HG03432 (cell line): Measurements from ENCODE around the gene ALDH3B1.

Experiments used
- ATAC-seq: cut with Tn5 transposase; IDR thresholded peaks from one replicate; pipeline ENCODE4 v1.9.1; 2021; ENCODE audit warnings: mild to moderate bottlenecking, moderate library complexity; ENCODE audit not compliant: unreplicated experiment

Gene ALDH3B1

GRCh38 chr11:68012044-68012842, 2.1 kb downstream of the ALDH3B1 start:
- ATAC-seq = no peak

GRCh38 chr11:68012843-68013610, 2.9 kb downstream of the ALDH3B1 start:
- no peak for ATAC-seq

GRCh38 chr11:68013611-68014156, 3.6 kb downstream of the ALDH3B1 start:
- ATAC-seq = no peak

DNA sequence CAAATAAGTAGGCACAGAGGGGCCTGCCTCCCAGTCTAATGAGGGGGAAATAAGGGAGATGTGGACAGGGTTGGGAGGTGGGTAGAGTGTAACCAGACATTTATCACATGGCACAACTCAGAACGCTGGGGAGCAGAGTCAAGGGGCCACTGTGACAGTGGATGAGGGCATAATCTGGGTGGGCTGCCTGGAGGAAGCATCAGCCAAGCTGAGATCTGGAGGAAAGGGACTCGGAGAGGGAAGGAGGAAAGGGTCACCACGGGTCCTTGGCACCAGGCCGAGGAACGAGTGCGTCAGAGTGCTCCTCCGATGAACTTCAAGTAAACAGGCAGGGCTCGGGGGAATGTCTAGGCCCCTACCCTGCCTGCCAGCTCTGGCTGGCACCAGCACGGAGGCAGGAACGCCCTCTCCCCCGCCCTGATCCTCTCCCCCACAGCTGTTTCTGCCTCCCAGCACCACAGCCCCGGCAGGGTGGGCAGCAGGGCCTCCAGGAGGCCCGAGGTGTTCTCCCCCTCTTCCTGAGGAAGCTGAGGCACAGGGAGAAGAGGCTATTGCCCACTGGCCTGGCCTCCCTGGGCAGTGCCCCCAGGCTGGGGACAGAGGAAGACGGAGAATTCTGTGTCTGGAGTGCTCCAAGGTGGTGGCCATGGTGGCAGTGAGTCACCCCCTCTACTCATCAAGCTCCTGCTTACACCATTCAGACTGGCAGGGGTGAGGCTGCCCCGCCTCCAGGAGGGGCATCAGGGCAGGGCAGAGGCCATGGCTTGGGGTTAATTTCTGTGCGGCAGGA, 4.2 kb downstream of the ALDH3B1 start:
- no peak for ATAC-seq

- ATAC-seq = no peak
Observed at GRCh38 chr11:68014947-68015447, 4.9 kb downstream of the ALDH3B1 start.

- ATAC-seq = no peak
Observed at GRCh38 chr11:68015467-68015866, 5.3 kb downstream of the ALDH3B1 start.

GRCh38 chr11:68016161-68016903, 6.2 kb downstream of the ALDH3B1 start:
- no peak for ATAC-seq

DNA sequence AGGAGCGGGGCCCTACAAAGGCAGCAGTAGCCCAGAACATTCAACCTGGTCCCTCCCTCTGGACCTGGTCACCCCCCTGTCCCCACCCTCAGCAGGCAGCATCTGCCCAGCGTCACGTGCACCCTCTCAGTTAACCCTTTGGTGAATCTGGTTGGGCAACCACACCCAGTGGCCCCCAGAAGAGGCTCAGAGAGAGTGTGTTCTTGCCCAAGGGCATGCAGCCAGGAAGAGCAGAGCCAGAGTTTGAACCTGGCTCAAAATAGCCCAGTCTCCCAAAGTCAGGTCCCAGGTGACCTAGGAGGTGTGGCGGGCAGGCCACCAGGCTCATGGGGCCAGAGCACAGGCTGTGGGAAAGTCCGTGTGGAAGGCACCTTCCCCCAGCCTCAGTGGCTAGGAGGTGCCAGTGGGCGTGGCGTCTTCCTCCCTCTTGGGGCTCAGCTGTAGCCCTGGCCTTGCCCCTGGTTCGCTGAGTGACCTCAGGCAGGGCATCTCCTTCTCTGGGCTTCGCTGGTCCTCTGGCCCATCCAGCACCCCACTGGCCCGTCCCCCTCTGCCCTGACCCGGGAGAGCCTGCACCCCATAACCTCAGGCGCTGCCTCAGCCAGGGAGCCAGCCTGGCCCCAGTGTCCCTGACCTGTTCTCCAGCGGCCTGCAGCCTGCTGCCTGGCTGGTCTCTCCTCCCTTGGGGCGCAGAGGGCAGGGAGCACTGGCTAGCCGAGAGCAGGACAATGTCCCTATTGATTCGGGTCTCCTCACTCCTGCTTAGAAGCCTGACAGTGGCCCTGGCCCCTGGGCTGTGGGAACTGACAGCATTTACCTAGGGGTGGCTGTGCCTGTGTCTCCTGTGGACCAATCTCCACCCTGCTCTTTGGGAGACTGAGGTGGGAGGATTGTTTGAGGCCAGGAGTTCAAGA, 7.0 kb downstream of the ALDH3B1 start:
- ATAC-seq = no peak

DNA sequence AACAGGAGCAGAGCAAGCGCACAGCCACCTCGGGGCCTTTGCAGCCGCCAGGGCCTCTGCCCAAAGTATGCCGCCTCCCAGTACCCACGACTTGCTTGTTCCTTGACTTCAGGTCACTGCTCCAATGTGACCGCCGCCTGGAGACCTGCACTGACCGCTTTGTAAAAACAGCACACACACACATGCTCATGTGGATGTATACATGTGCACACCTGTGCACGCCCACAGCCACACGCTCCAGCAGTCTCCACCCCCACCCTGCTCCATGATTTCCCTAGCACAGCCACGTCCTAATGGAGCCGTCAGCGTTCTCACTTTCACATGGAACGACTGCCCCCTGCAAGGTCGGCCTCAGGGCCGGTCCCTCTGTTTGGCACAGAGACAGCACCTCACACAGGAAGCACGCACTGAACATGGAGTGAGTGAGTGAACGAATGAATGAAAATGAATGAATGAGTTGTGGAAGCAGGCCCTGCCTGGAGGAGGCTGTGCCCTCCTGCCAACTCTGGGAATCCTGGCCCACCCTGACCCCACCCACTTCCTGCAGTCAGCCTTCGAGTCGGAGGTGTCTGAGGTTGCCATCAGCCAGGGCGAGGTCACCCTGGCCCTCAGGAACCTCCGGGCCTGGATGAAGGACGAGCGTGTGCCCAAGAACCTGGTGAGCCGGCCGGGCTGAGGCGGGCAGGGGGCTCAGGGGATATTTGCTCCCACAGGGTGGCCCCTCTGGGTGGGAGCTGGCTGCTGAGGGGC, 8.0 kb downstream of the ALDH3B1 start:
- no peak for ATAC-seq

DNA sequence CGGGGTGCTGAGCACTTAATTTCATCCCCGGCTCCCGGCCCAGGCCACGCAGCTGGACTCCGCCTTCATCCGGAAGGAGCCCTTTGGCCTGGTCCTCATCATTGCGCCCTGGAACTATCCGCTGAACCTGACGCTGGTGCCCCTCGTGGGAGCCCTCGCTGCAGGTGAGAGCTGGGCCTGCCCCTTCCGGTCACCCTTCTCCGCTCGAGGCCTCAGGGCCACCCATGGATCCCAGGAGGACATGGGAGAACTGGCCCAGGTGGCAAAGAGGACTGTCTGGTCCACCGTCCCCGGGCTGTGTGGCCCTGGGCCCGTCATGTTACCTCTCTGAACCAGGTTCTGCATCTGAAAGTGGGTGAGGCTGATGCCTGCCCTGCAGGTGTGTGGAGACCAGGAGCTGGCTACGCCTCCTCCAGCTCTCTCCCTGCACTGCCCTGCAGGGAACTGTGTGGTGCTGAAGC, 8.6 kb downstream of the ALDH3B1 start:
- ATAC-seq = no peak

GRCh38 chr11:68019486-68019885, 9.4 kb downstream of the ALDH3B1 start:
- ATAC-seq = no peak

DNA sequence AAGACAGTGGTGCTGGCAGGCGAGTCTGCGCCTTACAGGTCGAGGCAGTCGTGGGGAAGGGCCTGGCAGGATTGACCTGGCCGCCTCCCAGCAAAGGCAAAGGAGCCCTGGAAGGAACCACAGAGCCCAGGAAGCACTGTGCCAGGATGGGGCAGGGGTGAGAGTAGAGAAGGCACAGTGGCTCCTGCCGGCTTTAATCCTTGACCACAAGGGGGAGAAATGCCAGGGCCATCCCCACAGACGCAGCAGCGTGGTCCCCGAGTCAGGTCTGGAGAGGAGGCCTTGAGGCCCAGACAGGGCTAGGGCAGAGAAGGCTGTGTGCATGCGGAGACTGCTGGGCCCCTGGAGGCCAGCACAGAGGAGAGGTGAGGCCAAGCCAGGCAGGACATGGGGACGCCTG, 10.4 kb downstream of the ALDH3B1 start:
- no peak for ATAC-seq

DNA sequence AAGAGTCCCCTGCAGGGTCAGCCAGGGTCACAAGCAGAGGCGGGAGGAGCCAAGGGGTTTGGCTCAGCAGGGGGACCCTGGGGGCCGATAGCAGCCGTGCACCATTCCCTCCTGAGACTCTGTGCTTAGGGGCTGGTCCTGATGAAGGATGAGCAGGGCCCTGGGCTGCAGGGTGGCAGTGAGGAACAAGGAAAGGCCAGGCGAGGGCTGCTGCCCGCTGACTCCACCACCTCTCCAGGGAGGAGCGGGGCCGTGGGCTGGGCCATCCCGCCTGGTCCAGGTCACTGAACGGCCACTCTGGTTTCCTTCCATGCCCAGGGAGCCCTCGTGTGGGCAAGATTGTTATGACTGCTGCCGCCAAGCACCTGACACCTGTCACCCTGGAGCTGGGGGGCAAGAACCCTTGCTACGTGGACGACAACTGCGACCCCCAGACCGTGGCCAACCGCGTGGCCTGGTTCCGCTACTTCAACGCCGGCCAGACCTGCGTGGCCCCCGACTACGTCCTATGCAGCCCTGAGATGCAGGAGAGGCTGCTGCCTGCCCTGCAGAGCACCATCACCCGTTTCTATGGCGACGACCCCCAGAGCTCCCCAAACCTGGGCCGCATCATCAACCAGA, 11.2 kb downstream of the ALDH3B1 start:
- no peak for ATAC-seq

- ATAC-seq = no peak
Observed at GRCh38 chr11:68022531-68022930, 12.4 kb downstream of the ALDH3B1 start.

- ATAC-seq = no peak
Observed at GRCh38 chr11:68024508-68024907, 14.4 kb downstream of the ALDH3B1 start.

DNA sequence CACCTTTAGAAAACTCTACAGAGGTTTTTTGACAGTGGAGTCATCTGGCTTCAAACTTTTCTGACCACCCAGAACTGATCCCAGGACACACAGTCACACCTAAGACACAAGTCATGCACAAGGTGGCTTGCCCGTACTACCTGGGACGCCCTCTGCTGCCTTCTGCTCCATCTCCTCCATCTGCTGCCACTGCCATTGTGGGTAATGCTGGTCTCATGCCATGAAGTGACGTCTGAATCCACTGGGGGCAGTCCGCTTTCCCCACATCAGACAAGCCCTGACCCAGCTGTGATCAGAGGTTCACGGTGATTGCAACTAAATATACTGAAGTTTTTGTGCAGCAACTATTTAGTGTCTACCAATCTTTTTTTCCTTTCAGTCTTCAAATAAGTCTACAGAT, 14.9 kb downstream of the ALDH3B1 start:
- ATAC-seq = no peak

DNA sequence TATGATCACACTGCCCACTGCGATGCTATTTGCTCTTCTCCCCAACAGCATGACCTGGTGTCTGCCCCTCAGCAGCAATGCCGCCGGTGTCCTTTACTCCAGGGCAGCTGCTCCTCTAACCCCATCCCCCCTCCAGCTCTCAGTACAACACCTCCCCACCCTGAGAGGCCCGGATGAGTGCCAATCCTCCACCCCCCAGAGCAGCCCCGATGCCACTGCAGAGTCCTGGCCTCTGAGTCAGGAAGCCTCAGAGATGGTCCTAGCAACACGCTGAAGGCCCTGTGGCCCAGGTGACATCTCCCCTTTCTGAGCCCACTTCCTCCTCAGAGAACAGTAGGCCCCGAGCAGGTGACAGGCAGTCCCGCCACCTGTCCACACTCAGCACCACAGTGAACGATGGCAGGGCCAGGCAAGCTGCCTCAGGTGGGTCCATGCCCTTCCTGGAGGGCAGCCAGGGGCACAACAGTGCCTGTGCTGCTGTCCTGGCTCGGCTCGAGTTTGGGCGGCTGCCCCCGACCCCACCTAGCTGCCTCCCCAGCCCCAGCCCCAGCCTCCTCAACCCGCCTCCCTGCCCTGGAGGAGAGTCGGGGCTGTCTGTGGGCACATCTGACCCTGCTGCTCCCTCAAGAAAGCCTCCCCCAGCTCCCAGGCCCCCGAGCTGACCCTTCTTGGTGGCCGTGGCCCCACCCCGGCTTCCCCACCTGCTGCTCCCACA, 16.4 kb downstream of the ALDH3B1 start:
- ATAC-seq = no peak
